ENCODE measurements around the gene ARRB1.

DNA sequence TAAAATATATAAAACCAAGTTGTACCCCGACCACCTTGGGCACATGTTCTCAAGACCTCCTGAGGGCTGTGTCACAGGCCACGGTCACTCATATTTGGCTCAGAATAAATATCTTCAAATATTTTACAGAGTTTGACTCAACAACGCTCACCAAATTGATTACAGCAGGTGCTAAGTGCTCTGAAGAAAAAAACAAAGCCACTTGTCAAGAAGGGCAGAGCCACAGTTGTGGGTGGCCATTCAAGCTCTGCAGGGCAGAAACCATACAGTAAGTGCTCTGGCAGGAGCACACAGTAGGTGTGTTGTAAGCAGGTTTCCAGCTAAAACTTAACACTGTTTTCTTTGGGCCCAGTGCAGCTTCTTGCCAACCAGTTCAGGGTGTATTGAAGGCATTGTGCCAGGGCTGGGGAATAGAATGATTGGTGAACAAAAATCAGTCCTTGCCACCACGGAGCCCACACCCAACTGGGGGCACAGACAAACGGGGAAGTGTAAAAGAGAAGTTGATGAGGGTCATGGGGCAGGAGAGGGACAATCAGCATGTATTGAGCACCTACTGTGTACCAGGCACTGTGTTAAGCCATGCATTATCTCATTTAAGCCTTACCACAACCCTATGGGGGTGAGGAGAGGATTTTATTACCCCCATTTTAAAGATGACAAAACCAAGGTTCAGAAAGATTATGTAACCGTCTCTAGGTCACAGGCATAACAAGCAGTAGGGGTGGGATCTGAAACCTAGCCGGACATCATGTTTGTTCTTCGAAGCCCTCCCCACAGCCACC lies 18.2 kb downstream of the ARRB1 start:
- TF ChIP-seq CTCF (IDR thresholded peaks at IDR 0.05) (no peak), POLR2AphosphoS5 (IDR thresholded peaks at IDR 0.05) (no peak), POLR2A (IDR thresholded peaks at IDR 0.05) (no peak)
